Stomach (tissue), 9 donors: ENCODE measurements around the gene TUBA4B. TPM values are rescaled to one million over a fixed set of nuclear protein-coding genes. Genes with fewer than 3 reads are reported as not detected.

Source experiments
- DNase-seq, 2 donors: peaks; one replicate each; pipeline versions ENCODE4 v3.0.0 to v3.0.0-alpha.2; 2013 to 2019
- H3K27ac ChIP-seq, 5 donors: fragments of 200-600 bp in 4 of 5; sonication (generic) in 4 of 5; one replicate each; pipeline ENCODE4 v1.5.1; 2013 to 2019; ENCODE audit warnings: mild to moderate bottlenecking in 1 of 5, moderate library complexity in 1 of 5
- H3K27me3 ChIP-seq, 3 donors: fragments of 200-600 bp; sonication (generic); one replicate each; pipeline ENCODE4 v1.5.1; 2017 to 2019; ENCODE audit warnings: mixed run types in 1 of 3
- H3K36me3 ChIP-seq, 4 donors: fragments of 200-600 bp; sonication (generic); 1 replicate in 3 of 4; 2 replicates in 1 of 4; pipeline ENCODE4 v1.5.1; 2016 to 2019
- H3K4me1 ChIP-seq, 4 donors: fragments of 200-600 bp; sonication (generic); one replicate each; pipeline ENCODE4 v1.5.1; 2016 to 2019
- H3K4me3 ChIP-seq, 4 donors: fragments of 200-600 bp; sonication (generic) in 3 of 4; one replicate each; pipeline ENCODE4 v1.5.1; 2016 to 2019; ENCODE audit warnings: mild to moderate bottlenecking in 1 of 4
- H3K9me3 ChIP-seq, 4 donors: fragments of 200-600 bp; sonication (generic); one replicate each; pipeline ENCODE4 v1.5.1; 2016 to 2019
- EP300 ChIP-seq: sonication (generic); formaldehyde crosslinking; IDR thresholded peaks from one replicate; pipeline ENCODE4 v1.6.1; 2017; ENCODE audit warnings: antibody characterized with exemption
- POLR2A ChIP-seq, 4 donors: fragments of 450-650 bp; IDR thresholded peaks; one replicate each; pipeline ENCODE4 v1.6.1; 2016; ENCODE audit warnings: antibody characterized with exemption in 4 of 4, control low read depth in 2 of 4, mild to moderate bottlenecking in 1 of 4, moderate library complexity in 1 of 4
- POLR2AphosphoS5 ChIP-seq, 3 donors: sonication (generic); formaldehyde crosslinking; IDR thresholded peaks; one replicate each; pipeline ENCODE4 v1.6.1; 2016; ENCODE audit warnings: antibody characterized with exemption in 3 of 3
- WGBS, 5 donors: extraction: QIAGEN DNeasy Blood & Tissue Kit in 3 of 5; methylation state at CpG; one replicate each; pipeline versions ENCODE4 v1.1.5 to v1.1.7; 2013 to 2018; 5-methylcytosine and 5-hydroxymethylcytosine counted together
- intact Hi-C: fragments of 100-400 bp; cut with DNase I; formaldehyde crosslinking; loops from one replicate; pipeline ENCODE4 v1.15.1; 2023; ENCODE audit warnings: low total_unique reads
- polyA plus RNA-seq, 3 donors: library from polyadenylated mRNA; stranded (reverse); fragments of 200-250 nt; gene quantifications; one replicate each; pipeline ENCODE4 v1.2.3, GENCODE V29; 2013
- total RNA-seq, 5 donors: library from RNA; depleted of rRNA; stranded (reverse); fragments of >200 nt; gene quantifications; one replicate each; pipeline versions ENCODE4 v1.1.0 to v1.2.3, GENCODE V29; 2014 to 2016
- TF ChIP-seq, protein P1 (sequence below), 7 experiments: fragments of 450-650 bp in 4 of 7; fragments of 200-600 bp in 3 of 7; sonication (generic) in 3 of 7; IDR thresholded peaks; one replicate each; pipeline ENCODE4 v1.5.1; 2016 to 2019; ENCODE audit warnings: antibody characterized with exemption in 7 of 7, control low read depth in 2 of 7, mild to moderate bottlenecking in 1 of 7
- donor health status: healthy with polysubstance abuse.
- donor health status: Bipolar disorder and iron deficiency.
- donor health status: healthy.

TUBA4B gene
- total and polyA plus RNA-seq, 8 donors, result not detected

GRCh38 chr2:219213486-219214071, 39.5 kb upstream of the TUBA4B start:
- H3K36me3 ChIP-seq, result peaks cover 63 to 75% (median 70%) of the 10 kb centered on the region in 4 donors
- DNase-seq, result no peak
- H3K27ac ChIP-seq, result no peak overlapping the region
- H3K9me3 ChIP-seq, result no peaks in the 10 kb centered on the region
- H3K4me3 ChIP-seq, result no peak overlapping the region
- intact Hi-C loops, result no loop called here
- H3K27me3 ChIP-seq, result no peaks in the 10 kb centered on the region
- WGBS, 5 donors, result 90 to 96% (median 94%) methylated on average over 10 of the region's 10 CpGs
- no peak for TF ChIP-seq EP300
- TF ChIP-seq POLR2A (IDR thresholded peaks at IDR 0.05), result no peak
- TF ChIP-seq, protein P1, sequence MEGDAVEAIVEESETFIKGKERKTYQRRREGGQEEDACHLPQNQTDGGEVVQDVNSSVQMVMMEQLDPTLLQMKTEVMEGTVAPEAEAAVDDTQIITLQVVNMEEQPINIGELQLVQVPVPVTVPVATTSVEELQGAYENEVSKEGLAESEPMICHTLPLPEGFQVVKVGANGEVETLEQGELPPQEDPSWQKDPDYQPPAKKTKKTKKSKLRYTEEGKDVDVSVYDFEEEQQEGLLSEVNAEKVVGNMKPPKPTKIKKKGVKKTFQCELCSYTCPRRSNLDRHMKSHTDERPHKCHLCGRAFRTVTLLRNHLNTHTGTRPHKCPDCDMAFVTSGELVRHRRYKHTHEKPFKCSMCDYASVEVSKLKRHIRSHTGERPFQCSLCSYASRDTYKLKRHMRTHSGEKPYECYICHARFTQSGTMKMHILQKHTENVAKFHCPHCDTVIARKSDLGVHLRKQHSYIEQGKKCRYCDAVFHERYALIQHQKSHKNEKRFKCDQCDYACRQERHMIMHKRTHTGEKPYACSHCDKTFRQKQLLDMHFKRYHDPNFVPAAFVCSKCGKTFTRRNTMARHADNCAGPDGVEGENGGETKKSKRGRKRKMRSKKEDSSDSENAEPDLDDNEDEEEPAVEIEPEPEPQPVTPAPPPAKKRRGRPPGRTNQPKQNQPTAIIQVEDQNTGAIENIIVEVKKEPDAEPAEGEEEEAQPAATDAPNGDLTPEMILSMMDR (IDR thresholded peaks at IDR 0.05), result no peak
- no peak for TF ChIP-seq POLR2AphosphoS5 (IDR thresholded peaks at IDR 0.05)
- peaks cover 16 to 41% (median 26%) of the 10 kb centered on the region in 4 donors for H3K4me1 ChIP-seq

GRCh38 chr2:219214141-219214540, 38.9 kb upstream of the TUBA4B start:
- peaks cover 19 to 41% (median 29%) of the 10 kb centered on the region in 4 donors for H3K4me1 ChIP-seq
- WGBS, 5 donors, result 95 to 98% (median 96%) methylated on average over 15 of the region's 15 CpGs
- H3K9me3 ChIP-seq, result no peaks in the 10 kb centered on the region
- peaks cover 58 to 70% (median 65%) of the 10 kb centered on the region in 4 donors for H3K36me3 ChIP-seq
- no peak overlapping the region for H3K27ac ChIP-seq
- H3K27me3 ChIP-seq, result no peaks in the 10 kb centered on the region
- intact Hi-C loops, result no loop called here
- no peak for DNase-seq
- TF ChIP-seq EP300 (no peak), POLR2A (IDR thresholded peaks at IDR 0.05) (no peak), POLR2AphosphoS5 (IDR thresholded peaks at IDR 0.05) (no peak)
- TF ChIP-seq, protein P1 (IDR thresholded peaks at IDR 0.05), result no peak
- no peak overlapping the region for H3K4me3 ChIP-seq

DNA sequence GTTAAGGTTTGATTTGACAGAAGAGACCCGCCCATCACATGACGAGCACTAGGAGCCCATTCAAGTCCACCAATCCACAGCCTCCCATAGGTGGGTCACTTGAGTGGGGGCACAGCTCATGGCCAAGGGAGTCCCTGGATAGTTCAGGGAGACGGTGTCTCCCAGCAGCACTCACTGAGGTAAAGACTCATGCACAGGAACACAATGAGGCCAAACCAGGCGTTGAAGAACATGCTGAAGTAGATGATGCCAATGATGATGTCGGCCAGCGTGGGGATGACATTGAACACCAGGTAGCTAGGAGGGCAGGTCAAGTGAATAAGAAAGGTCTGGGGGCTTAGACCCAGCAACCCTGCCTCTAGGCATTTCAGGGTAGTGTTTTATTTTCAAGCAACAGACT, 38.3 kb upstream of the TUBA4B start:
- Histone ChIP-seq H3K4me1 (peaks cover 25 to 47% (median 34%) of the 10 kb centered on the region in 4 donors), H3K36me3 (peaks cover 53 to 66% (median 61%) of the 10 kb centered on the region in 4 donors), H3K27ac (no peak overlapping the region), H3K27me3 (no peaks in the 10 kb centered on the region), H3K9me3 (no peaks in the 10 kb centered on the region), H3K4me3 (no peak overlapping the region)
- intact Hi-C loops, result loop anchor here (5.0 kb wide), 1 partner anchor 42 kb away; the partner anchor contains the start of gene SLC23A3
- DNase-seq, result no peak
- TF ChIP-seq POLR2AphosphoS5 (IDR thresholded peaks at IDR 0.05) (no peak), EP300 (no peak), POLR2A (IDR thresholded peaks at IDR 0.05) (no peak)
- TF ChIP-seq, protein P1 (IDR thresholded peaks at IDR 0.05), result no peak
- 87 to 94% (median 93%) methylated on average over 6 of the region's 6 CpGs for WGBS, 5 donors

- Histone ChIP-seq H3K9me3 (no peaks in the 10 kb centered on the region), H3K4me3 (no peak overlapping the region), H3K27me3 (no peaks in the 10 kb centered on the region), H3K36me3 (peaks cover 52 to 66% (median 61%) of the 10 kb centered on the region in 4 donors), H3K4me1 (peaks cover 25 to 51% (median 40%) of the 10 kb centered on the region in 4 donors), H3K27ac (peak overlapping the region in 3 of 5 donors; percentile 89 to 95 (median 94))
- DNase-seq, result no peak
- 86 to 93% (median 91%) methylated on average over 23 to 27 of the region's 27 CpGs for WGBS, 5 donors
- intact Hi-C loops, result loop anchor here (5.0 kb wide), 1 partner anchor 44 kb away; the partner anchor contains the start of gene SLC23A3
- TF ChIP-seq EP300 (no peak), POLR2AphosphoS5 (IDR thresholded peaks at IDR 0.05) (no peak), POLR2A (IDR thresholded peaks at IDR 0.05) (no peak)
- TF ChIP-seq, protein P1 (IDR thresholded peaks at IDR 0.05), result no peak
Measured at GRCh38 chr2:219215871-219216534, 37.0 kb upstream of the TUBA4B start.
